GM12872 (cell line): Measurements from ENCODE around the gene KCNJ12.

Experiments used
- TF ChIP-seq, protein P1 (sequence below): IDR thresholded peaks from 3 replicates; pipeline ENCODE4 v1.5.1; 2011; ENCODE audit warnings: low read depth, mild to moderate bottlenecking, low read length, moderate library complexity; ENCODE audit not compliant: insufficient read depth

KCNJ12 gene

DNA sequence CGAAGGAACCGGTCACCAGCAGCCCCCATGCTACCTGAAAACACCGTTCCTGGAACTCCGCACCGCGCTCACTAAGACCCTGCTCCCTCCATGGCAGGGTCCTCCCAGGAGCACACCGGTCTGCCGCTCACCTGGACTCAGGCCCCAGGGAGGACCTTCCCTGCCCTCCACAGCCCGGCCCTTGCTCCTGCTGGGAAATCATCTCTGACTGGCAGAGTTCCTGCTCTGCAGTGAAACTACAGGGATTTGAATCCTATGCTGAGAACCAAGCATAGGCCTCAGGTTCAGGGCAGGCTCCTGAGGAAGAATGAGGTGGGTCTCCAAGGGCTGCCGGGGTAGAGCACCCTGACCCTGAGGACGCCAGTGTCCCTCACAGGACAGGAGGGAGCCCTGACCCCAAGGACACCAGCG is 88.5 kb downstream of the KCNJ12 start:
- TF ChIP-seq, protein P1, sequence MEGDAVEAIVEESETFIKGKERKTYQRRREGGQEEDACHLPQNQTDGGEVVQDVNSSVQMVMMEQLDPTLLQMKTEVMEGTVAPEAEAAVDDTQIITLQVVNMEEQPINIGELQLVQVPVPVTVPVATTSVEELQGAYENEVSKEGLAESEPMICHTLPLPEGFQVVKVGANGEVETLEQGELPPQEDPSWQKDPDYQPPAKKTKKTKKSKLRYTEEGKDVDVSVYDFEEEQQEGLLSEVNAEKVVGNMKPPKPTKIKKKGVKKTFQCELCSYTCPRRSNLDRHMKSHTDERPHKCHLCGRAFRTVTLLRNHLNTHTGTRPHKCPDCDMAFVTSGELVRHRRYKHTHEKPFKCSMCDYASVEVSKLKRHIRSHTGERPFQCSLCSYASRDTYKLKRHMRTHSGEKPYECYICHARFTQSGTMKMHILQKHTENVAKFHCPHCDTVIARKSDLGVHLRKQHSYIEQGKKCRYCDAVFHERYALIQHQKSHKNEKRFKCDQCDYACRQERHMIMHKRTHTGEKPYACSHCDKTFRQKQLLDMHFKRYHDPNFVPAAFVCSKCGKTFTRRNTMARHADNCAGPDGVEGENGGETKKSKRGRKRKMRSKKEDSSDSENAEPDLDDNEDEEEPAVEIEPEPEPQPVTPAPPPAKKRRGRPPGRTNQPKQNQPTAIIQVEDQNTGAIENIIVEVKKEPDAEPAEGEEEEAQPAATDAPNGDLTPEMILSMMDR, result no peak

GRCh38 chr17:21466550-21466949 is 90.4 kb downstream of the KCNJ12 start:
- TF ChIP-seq, protein P1, result no peak

DNA sequence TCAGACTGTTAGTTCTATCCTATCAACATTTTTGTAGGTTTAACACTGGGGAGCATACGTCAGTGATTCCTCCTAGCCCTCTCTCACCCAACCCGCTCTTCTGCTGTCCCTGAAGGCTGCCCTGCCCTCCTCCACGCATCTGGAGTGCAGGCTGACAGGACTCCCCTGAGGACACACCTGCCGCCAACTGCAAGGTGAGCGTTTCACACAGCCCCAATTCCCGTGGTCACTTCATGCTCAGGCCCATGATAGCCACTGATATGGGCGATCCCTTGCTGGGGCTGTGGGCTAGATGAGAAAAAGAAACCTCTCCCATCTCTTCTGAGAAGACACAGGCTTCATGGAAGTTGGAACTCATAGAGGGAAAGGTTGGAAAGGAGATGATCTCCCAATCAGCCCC is 91.0 kb downstream of the KCNJ12 start:
- TF ChIP-seq, protein P1, result no peak

- TF ChIP-seq, protein P1, result no peak
These were observed 91.8 kb downstream of the KCNJ12 start for GRCh38 chr17:21467739-21468490.
